Measurements from ENCODE around the gene ATG4B. TPM values are rescaled to one million over a fixed set of nuclear protein-coding genes. Genes with fewer than 3 reads are reported as not detected.

The ATG4B gene
- total and polyA plus RNA-seq, 9 of the 15 experiments (the other 6 are each of a cell fraction or from before 2014, with no cell fraction given): 5.9 to 58.8 (median 35.6) TPM

- no TSS peak for BruUV-seq (replicated peaks)
- TF ChIP-seq L3MBTL2 (IDR thresholded peaks at IDR 0.05) (no peak), PCBP2 (IDR thresholded peaks at IDR 0.05; ENCODE audit: low read depth, low read length, poor library complexity, severe bottlenecking) (no peak), CHD1 (IDR thresholded peaks at IDR 0.05; ENCODE audit: low read length) (peak; percentile 29), DACH1 (IDR thresholded peaks at IDR 0.05; ENCODE audit: partially characterized antibody) (no peak), SAFB (IDR thresholded peaks at IDR 0.05; ENCODE audit: borderline replicate concordance, low read depth, low read length) (0 out of 2 replicates have a peak, but pooled peaks have one; percentile 25), RBM34 (IDR thresholded peaks at IDR 0.05; ENCODE audit: borderline replicate concordance, insufficient read depth, low read length) (0 out of 2 replicates have a peak, but pooled peaks have one; percentile 5), ZBTB1 (CRISPR knock-in tag; IDR thresholded peaks at IDR 0.05; ENCODE audit: borderline replicate concordance, low read depth) (peak; percentile 63; the same call in 1 of the 2 replicates), ATF2 (CRISPR knock-in tag; IDR thresholded peaks at IDR 0.05) (no peak), KAT7 (CRISPR knock-in tag; IDR thresholded peaks at IDR 0.05; ENCODE audit: borderline replicate concordance) (peak; percentile 48; the same call in 1 of the 2 replicates), GTF2E2 (tag; IDR thresholded peaks at IDR 0.05) (0 out of 2 replicates have a peak, but pooled peaks have one; percentile 12), ZNF318 (IDR thresholded peaks at IDR 0.05; ENCODE audit: borderline replicate concordance in 1 of 2, low read depth in 1 of 2) (no peak), KLF1 (tag; IDR thresholded peaks at IDR 0.05) (no peak)
Observed at GRCh38 chr2:241686324-241686649, 48.8 kb downstream of the ATG4B start.

More at GRCh38 chr2:241686324-241686649, 48.8 kb downstream of the ATG4B start:
- Histone ChIP-seq H3K4me2 (ENCODE audit: insufficient read depth, low read length) (peak overlapping the region; percentile 78), H3K27ac (ENCODE audit: extremely low read depth, low read depth, low read length) (peak overlapping the region; percentile 95), H3K9me1 (ENCODE audit: control insufficient read depth, insufficient read depth, low read length) (no peaks in the 10 kb centered on the region), H3K4me1 (replicated peaks in 1 of 2; ENCODE audit: control insufficient read depth in 2 of 2, insufficient read depth in 2 of 2, low read length in 2 of 2) (peaks cover 4 to 11% of the 10 kb centered on the region in 2 experiments; a peak in 4 of 5 replicates), H3K36me3 (ENCODE audit: control insufficient read depth, insufficient read depth, low read length) (peaks cover 56% of the 10 kb centered on the region), H4K20me1 (replicated peaks; ENCODE audit: control insufficient read depth, insufficient read depth, low read length) (no peaks in the 10 kb centered on the region), H3K79me2 (ENCODE audit: control insufficient read depth, insufficient read depth, low read length) (peaks cover 49% of the 10 kb centered on the region), H3K9ac (ENCODE audit: insufficient read depth in 1 of 2, low read depth in 2 of 2, low read length in 2 of 2) (peak overlapping the region; percentile 94 to 95), H3K27me3 (ENCODE audit: control insufficient read depth in 2 of 2, insufficient read depth in 2 of 2, low read length in 2 of 2) (no peaks in the 10 kb centered on the region), H3K9me3 (replicated peaks; ENCODE audit: control insufficient read depth, insufficient read depth, low read depth, low read length) (no peaks in the 10 kb centered on the region), H2AFZ (ENCODE audit: low read depth, low read length) (peak overlapping the region; percentile 68), H3K4me3 (peak overlapping the region; percentile 97)
- ChIA-PET CTCF (ENCODE audit: low intra/inter-chr PET ratio) (no interaction called here), POLR2A (interaction anchor here (0.7 to 1.5 kb wide), 6 partner anchors 8 to 27 kb away, joined by 3 to 9 read pairs (median 5); partner anchors contain the start of gene ING5)
- under 1% methylated on average over 26 of the region's 37 CpGs for WGBS (ENCODE audit: insufficient coverage, low coverage, missing lambda C conversion rate)
- FAIRE-seq: no peak
- intact Hi-C loops (cut with micrococcal nuclease) (loop anchor here (5.0 kb wide), 1 partner anchor 46 kb away; the partner anchor contains the start of gene D2HGDH), in situ Hi-C loops (cut with MboI) (no loop called here)
- peak in 1 of 4 experiments; percentile 34 for DNase-seq (ENCODE audit: extremely low read depth in 1 of 4, low spot score in 3 of 4)
- peak; percentile 12 for ATAC-seq
